ENCODE results near the gene PAFAH1B2. TPM values are rescaled to one million over a fixed set of nuclear protein-coding genes. Genes with fewer than 3 reads are reported as not detected.

The PAFAH1B2 gene
- total and polyA plus RNA-seq, 2 of the 8 experiments (the other 6 are each of a cell fraction or from before 2014, with no cell fraction given), result 38.2 to 161 TPM

GRCh38 chr11:117134431-117134830, 9.7 kb upstream of the PAFAH1B2 start:
- FAIRE-seq, result no peak
- no peak overlapping the region for H3K23ac ChIP-seq (ENCODE audit: insufficient read length)
- no peak overlapping the region for H3K4me3 ChIP-seq (ENCODE audit: extremely low read depth in 1 of 4, insufficient read depth in 2 of 4, low read depth in 3 of 4, low read length in 4 of 4)
- TF ChIP-seq SIN3A (conservative IDR thresholded peaks at IDR 0.05 in 1 of 2, IDR thresholded peaks at IDR 0.05 in 1 of 2; ENCODE audit: low read depth in 1 of 2, low read length in 2 of 2) (no peak), SP1 (IDR thresholded peaks at IDR 0.05; ENCODE audit: low read depth, low read length) (no peak), NRF1 (IDR thresholded peaks at IDR 0.05; ENCODE audit: low read depth, low read length) (no peak), NANOG (IDR thresholded peaks at IDR 0.05; ENCODE audit: insufficient read depth, low read depth, low read length, poor library complexity, severe bottlenecking) (no peak), TEAD4 (IDR thresholded peaks at IDR 0.05; ENCODE audit: low read depth, low read length) (no peak), SIRT6 (IDR thresholded peaks at IDR 0.05; ENCODE audit: low read length) (no peak), KDM1A (IDR thresholded peaks at IDR 0.05; ENCODE audit: borderline replicate concordance, low read length) (no peak), TCF12 (IDR thresholded peaks at IDR 0.05; ENCODE audit: low read depth, low read length) (no peak), EGR1 (IDR thresholded peaks at IDR 0.05; ENCODE audit: borderline replicate concordance, low read depth, low read length) (no peak), HDAC2 (IDR thresholded peaks at IDR 0.05; ENCODE audit: borderline replicate concordance in 1 of 2, low read depth in 2 of 2, low read length in 2 of 2) (no peak)
- TF ChIP-seq, protein P1, sequence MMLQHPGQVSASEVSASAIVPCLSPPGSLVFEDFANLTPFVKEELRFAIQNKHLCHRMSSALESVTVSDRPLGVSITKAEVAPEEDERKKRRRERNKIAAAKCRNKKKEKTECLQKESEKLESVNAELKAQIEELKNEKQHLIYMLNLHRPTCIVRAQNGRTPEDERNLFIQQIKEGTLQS (IDR thresholded peaks at IDR 0.05; ENCODE audit: insufficient read depth, low read depth, low read length), result no peak
- no peak overlapping the region for H2BK120ac ChIP-seq (replicated peaks; ENCODE audit: low read depth, low read length)
- H3K79me1 ChIP-seq (ENCODE audit: low read depth, low read length), result no peaks in the 10 kb centered on the region
- H3K18ac ChIP-seq (ENCODE audit: extremely low read depth, low read length), result no peak overlapping the region
- ChIA-PET CTCF (ENCODE audit: partially characterized antibody) (interaction anchor here (0.5 to 1.7 kb wide), 4 partner anchors 9 to 278 kb away, joined by 3 to 13 read pairs (median 4); no protein-coding TSS in a partner anchor), POLR2A (ENCODE audit: partially characterized antibody) (interaction anchor here (0.9 to 2.1 kb wide), 2 partner anchors 10 to 298 kb away, joined by 3 to 11 read pairs; partner anchors contain the start of gene PAFAH1B2)
- no peak overlapping the region for H2BK20ac ChIP-seq (ENCODE audit: low read length)
- no peak overlapping the region for H2AK5ac ChIP-seq (ENCODE audit: low read depth, low read length)
- DNase-seq (ENCODE audit: low read depth in 1 of 2, low spot score in 2 of 2), result no peak
- H4K20me1 ChIP-seq (replicated peaks in 1 of 2; ENCODE audit: control insufficient read depth in 1 of 2, insufficient read depth in 2 of 2, low read length in 2 of 2), result no peaks in the 10 kb centered on the region
- H3K27me3 ChIP-seq (replicated peaks in 1 of 4; ENCODE audit: control insufficient read depth in 3 of 4, extremely low read depth in 1 of 4, insufficient read depth in 3 of 4, low read length in 3 of 4), result no peaks in the 10 kb centered on the region
- no peak overlapping the region for H3K27ac ChIP-seq (ENCODE audit: low read depth, low read length)
- no peak overlapping the region for H3K4ac ChIP-seq (replicated peaks; ENCODE audit: insufficient read length, low read depth, low read length)
- H2BK5ac ChIP-seq (ENCODE audit: low read depth, low read length), result no peak overlapping the region
- no peaks in the 10 kb centered on the region for H3K79me2 ChIP-seq (ENCODE audit: control insufficient read depth in 1 of 2, insufficient read depth in 2 of 2, low read length in 2 of 2)
- H2BK15ac ChIP-seq (ENCODE audit: low read length), result no peak overlapping the region
- H3K4me2 ChIP-seq (ENCODE audit: insufficient read depth in 1 of 2, low read depth in 2 of 2, low read length in 2 of 2), result no peak overlapping the region
- no peak overlapping the region for H3K9ac ChIP-seq (replicated peaks in 1 of 4; ENCODE audit: extremely low read depth in 1 of 4, low read depth in 3 of 4, low read length in 3 of 4)
- no peak overlapping the region for H4K91ac ChIP-seq (replicated peaks; ENCODE audit: insufficient read length, low read length)
- H3K9me3 ChIP-seq (ENCODE audit: insufficient read depth in 2 of 2, low read depth in 1 of 2, low read length in 1 of 2), result no peaks in the 10 kb centered on the region
- H2AFZ ChIP-seq (ENCODE audit: low read length), result no peak overlapping the region
- no peak overlapping the region for H3K56ac ChIP-seq (replicated peaks; ENCODE audit: insufficient read length, low read depth, low read length)
- H2BK12ac ChIP-seq (ENCODE audit: low read depth, low read length), result no peak overlapping the region
- WGBS, 2 experiments (ENCODE audit: extremely low coverage in 1 of 2, insufficient coverage in 1 of 2, insufficient read length in 1 of 2, insufficient replicate concordance in 2 of 2, low coverage in 1 of 2, low lambda C conversion rate in 2 of 2, missing lambda C conversion rate in 1 of 2), result 93% methylated on average over 2 of the region's 3 CpGs; no CpG with 5 or more reads in 1 of the 2 experiments
- H4K8ac ChIP-seq (ENCODE audit: extremely low read depth, insufficient read depth, low read length), result no peak overlapping the region
- H3K36me3 ChIP-seq (ENCODE audit: control insufficient read depth in 2 of 4, insufficient read depth in 4 of 4, low read length in 3 of 4), result no peaks in the 10 kb centered on the region
- no peaks in the 10 kb centered on the region for H3K23me2 ChIP-seq (ENCODE audit: low read depth, low read length)
- H4K5ac ChIP-seq (ENCODE audit: insufficient read length, low read depth, low read length), result no peak overlapping the region
- H3K14ac ChIP-seq (ENCODE audit: insufficient read length), result no peak overlapping the region
- no peaks in the 10 kb centered on the region for H3K4me1 ChIP-seq (replicated peaks in 1 of 4; ENCODE audit: control insufficient read depth in 3 of 4, insufficient read depth in 4 of 4, low read length in 3 of 4)

Data from H1 (cell line).